K562 (cell line): ENCODE results near the gene ICAM3. TPM values are rescaled to one million over a fixed set of nuclear protein-coding genes. Genes with fewer than 3 reads are reported as not detected.

ENCODE experiments used
- RAD21 ChIP-seq, 2 experiments: fragments of 250-450 bp in 1 of 2; fragments of 450-650 bp in 1 of 2; sonication (Bioruptor Pico) in 1 of 2; formaldehyde crosslinking in 1 of 2; IDR thresholded peaks in 1 of 2; conservative IDR thresholded peaks in 1 of 2; 2 replicates each; pipeline versions ENCODE4 v1.4.0 to v1.8.0; 2020 to 2022; ENCODE audit warnings: mild to moderate bottlenecking in 2 of 2, moderate library complexity in 1 of 2
- SAP30 ChIP-seq: fragments of 200-600 bp; sonication (generic); IDR thresholded peaks from 2 replicates; pipeline ENCODE4 v1.6.1; 2012; ENCODE audit warnings: borderline replicate concordance, low read depth, mild to moderate bottlenecking, moderate library complexity, low read length, control low read depth, inconsistent platforms; ENCODE audit not compliant: insufficient read depth, poor library complexity, severe bottlenecking
- polyA plus RNA-seq, 8 experiments: library from polyadenylated mRNA; depleted of rRNA in 4 of 8; stranded (reverse) in 5 of 8; unstranded in 3 of 8; fragments of >200 nt; fragmentation: Nextera tagmentation in 2 of 8; fragmentation: Illumina TruSeq in 1 of 8; extraction: Ambion mirVana in 2 of 8; extraction: Trizol in 1 of 8; gene quantifications; 2 replicates each; pipeline versions ENCODE4 v1.2.1 to v1.2.3, GENCODE V29; 2011 to 2014; ENCODE audit warnings: inconsistent platforms in 1 of 8, missing spikeins in 1 of 8
- total RNA-seq, 7 experiments: library from RNA; depleted of rRNA in 6 of 7; stranded (reverse); fragments of >200 nt in 6 of 7; fragmentation: Illumina TruSeq in 2 of 7; extraction: Trizol in 2 of 7; gene quantifications; 2 replicates each; pipeline versions ENCODE4 v1.2.1 to v1.2.3, GENCODE V29; 2011 to 2021; ENCODE audit warnings: low replicate concordance in 1 of 7
- TF ChIP-seq, protein P1 (sequence below), 2 experiments: IDR thresholded peaks; 2 replicates each; pipeline ENCODE4 v1.6.1; 2011; ENCODE audit warnings: borderline replicate concordance in 1 of 2, control low read depth in 1 of 2, low read depth in 1 of 2, low read length in 1 of 2, mild to moderate bottlenecking in 1 of 2, mixed read lengths in 1 of 2, moderate library complexity in 1 of 2; ENCODE audit not compliant: insufficient read depth in 1 of 2, insufficient read length in 1 of 2, poor library complexity in 1 of 2, severe bottlenecking in 1 of 2; ENCODE audit errors: extremely low read depth in 1 of 2
- TF ChIP-seq, protein P2 (sequence below): fragments of 450-650 bp; IDR thresholded peaks from 2 replicates; pipeline ENCODE4 v1.6.1; 2016; ENCODE audit warnings: mild to moderate bottlenecking, moderate library complexity

The ICAM3 gene
- total and polyA plus RNA-seq, 9 of the 15 experiments (the other 6 are each of a cell fraction or from before 2014, with no cell fraction given) = 6.5 to 39.5 (median 24.2) TPM

DNA sequence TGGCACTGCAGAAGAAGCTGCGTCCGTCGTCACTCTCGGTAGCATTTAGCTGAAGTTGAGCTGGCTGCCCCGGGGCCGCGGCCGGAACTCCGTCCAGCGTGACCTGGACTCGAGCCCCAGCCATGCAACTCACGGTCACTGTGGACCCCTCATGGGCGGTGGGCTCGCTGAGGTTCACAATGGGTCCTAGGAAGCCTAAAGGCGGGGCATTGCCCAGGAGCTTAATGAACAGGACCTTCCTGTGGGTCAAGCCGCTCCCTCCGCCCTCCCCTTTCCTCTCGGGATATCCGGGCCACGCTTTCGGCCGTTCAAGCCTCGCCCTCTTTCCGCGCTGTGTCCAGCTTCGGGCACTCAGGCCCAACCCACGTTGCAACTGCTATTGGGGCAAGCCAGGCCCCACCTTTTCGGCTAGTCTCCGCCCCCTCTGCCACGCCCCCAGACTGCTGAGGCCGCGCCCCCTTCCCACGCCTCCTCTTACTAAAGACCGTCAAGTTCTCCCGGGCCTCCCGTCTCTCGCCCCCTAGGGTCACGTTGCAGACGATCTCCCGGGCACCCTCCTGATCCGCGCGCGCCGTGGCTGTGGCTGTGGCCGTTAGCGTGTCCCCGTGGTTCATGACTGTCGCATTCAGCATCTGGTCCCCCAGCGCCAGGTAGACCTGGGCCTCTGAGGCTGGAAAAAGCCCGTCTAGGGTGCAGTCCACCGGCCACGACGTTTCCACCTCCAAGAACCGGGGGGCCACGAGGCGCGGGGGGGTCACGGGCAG lies 4.7 kb downstream of the ICAM3 start (continued):
- TF ChIP-seq, protein P1, sequence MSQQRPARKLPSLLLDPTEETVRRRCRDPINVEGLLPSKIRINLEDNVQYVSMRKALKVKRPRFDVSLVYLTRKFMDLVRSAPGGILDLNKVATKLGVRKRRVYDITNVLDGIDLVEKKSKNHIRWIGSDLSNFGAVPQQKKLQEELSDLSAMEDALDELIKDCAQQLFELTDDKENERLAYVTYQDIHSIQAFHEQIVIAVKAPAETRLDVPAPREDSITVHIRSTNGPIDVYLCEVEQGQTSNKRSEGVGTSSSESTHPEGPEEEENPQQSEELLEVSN (IDR thresholded peaks at IDR 0.05; ENCODE audit: borderline replicate concordance in 1 of 2, extremely low read depth in 1 of 2, insufficient read depth in 1 of 2, insufficient read length in 1 of 2, low read depth in 1 of 2, low read length in 1 of 2, poor library complexity in 1 of 2, severe bottlenecking in 1 of 2) = peak in 1 of 2 experiments; percentile 39
- TF ChIP-seq SAP30 (peak; percentile 36), RAD21 (CRISPR knock-in tag; conservative IDR thresholded peaks at IDR 0.05 in 1 of 2, IDR thresholded peaks at IDR 0.05 in 1 of 2) (peak in 1 of 2 experiments; percentile 20; a peak in 1 of 4 replicates)
- TF ChIP-seq, protein P2, sequence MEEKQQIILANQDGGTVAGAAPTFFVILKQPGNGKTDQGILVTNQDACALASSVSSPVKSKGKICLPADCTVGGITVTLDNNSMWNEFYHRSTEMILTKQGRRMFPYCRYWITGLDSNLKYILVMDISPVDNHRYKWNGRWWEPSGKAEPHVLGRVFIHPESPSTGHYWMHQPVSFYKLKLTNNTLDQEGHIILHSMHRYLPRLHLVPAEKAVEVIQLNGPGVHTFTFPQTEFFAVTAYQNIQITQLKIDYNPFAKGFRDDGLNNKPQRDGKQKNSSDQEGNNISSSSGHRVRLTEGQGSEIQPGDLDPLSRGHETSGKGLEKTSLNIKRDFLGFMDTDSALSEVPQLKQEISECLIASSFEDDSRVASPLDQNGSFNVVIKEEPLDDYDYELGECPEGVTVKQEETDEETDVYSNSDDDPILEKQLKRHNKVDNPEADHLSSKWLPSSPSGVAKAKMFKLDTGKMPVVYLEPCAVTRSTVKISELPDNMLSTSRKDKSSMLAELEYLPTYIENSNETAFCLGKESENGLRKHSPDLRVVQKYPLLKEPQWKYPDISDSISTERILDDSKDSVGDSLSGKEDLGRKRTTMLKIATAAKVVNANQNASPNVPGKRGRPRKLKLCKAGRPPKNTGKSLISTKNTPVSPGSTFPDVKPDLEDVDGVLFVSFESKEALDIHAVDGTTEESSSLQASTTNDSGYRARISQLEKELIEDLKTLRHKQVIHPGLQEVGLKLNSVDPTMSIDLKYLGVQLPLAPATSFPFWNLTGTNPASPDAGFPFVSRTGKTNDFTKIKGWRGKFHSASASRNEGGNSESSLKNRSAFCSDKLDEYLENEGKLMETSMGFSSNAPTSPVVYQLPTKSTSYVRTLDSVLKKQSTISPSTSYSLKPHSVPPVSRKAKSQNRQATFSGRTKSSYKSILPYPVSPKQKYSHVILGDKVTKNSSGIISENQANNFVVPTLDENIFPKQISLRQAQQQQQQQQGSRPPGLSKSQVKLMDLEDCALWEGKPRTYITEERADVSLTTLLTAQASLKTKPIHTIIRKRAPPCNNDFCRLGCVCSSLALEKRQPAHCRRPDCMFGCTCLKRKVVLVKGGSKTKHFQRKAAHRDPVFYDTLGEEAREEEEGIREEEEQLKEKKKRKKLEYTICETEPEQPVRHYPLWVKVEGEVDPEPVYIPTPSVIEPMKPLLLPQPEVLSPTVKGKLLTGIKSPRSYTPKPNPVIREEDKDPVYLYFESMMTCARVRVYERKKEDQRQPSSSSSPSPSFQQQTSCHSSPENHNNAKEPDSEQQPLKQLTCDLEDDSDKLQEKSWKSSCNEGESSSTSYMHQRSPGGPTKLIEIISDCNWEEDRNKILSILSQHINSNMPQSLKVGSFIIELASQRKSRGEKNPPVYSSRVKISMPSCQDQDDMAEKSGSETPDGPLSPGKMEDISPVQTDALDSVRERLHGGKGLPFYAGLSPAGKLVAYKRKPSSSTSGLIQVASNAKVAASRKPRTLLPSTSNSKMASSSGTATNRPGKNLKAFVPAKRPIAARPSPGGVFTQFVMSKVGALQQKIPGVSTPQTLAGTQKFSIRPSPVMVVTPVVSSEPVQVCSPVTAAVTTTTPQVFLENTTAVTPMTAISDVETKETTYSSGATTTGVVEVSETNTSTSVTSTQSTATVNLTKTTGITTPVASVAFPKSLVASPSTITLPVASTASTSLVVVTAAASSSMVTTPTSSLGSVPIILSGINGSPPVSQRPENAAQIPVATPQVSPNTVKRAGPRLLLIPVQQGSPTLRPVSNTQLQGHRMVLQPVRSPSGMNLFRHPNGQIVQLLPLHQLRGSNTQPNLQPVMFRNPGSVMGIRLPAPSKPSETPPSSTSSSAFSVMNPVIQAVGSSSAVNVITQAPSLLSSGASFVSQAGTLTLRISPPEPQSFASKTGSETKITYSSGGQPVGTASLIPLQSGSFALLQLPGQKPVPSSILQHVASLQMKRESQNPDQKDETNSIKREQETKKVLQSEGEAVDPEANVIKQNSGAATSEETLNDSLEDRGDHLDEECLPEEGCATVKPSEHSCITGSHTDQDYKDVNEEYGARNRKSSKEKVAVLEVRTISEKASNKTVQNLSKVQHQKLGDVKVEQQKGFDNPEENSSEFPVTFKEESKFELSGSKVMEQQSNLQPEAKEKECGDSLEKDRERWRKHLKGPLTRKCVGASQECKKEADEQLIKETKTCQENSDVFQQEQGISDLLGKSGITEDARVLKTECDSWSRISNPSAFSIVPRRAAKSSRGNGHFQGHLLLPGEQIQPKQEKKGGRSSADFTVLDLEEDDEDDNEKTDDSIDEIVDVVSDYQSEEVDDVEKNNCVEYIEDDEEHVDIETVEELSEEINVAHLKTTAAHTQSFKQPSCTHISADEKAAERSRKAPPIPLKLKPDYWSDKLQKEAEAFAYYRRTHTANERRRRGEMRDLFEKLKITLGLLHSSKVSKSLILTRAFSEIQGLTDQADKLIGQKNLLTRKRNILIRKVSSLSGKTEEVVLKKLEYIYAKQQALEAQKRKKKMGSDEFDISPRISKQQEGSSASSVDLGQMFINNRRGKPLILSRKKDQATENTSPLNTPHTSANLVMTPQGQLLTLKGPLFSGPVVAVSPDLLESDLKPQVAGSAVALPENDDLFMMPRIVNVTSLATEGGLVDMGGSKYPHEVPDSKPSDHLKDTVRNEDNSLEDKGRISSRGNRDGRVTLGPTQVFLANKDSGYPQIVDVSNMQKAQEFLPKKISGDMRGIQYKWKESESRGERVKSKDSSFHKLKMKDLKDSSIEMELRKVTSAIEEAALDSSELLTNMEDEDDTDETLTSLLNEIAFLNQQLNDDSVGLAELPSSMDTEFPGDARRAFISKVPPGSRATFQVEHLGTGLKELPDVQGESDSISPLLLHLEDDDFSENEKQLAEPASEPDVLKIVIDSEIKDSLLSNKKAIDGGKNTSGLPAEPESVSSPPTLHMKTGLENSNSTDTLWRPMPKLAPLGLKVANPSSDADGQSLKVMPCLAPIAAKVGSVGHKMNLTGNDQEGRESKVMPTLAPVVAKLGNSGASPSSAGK = peak; percentile 58
